NB4 (cell line): ENCODE measurements around the gene NINJ1.

Experiments used
- MYC ChIP-seq: IDR thresholded peaks from 2 replicates; pipeline ENCODE4 v1.6.1; 2011; ENCODE audit warnings: low read depth, low read length
- TF ChIP-seq, protein P1 (sequence below): IDR thresholded peaks from one replicate; pipeline ENCODE4 v1.5.1; 2012; ENCODE audit warnings: low read depth, low read length
- TF ChIP-seq, protein P2 (sequence below): IDR thresholded peaks from 2 replicates; pipeline ENCODE4 v1.6.1; 2011; ENCODE audit warnings: low read depth, low read length

DNA sequence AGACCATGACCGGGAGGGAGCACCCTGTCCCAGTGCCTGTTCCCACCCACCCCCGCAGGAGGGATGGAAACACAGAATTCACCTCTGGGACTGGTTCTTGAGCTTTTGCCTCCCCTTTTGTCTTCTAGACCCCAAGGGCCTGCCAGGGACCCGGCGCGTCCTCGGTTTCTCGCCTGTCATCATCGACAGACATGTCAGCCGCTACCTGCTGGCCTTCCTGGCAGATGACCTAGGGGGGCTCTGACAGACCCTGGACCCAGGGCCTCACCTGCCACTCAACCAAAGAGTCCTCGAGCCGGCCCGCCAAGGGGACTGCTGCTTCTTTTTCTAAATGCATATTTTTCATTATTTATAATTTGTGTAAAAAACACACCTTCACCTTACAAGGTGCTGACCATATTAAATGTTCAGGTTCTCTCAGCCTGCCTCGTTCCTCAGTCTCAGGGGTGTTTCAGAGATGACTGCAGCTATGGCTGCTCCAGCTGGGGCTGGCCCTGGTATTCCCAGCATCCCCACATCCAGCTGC is 21.1 kb downstream of the NINJ1 start:
- TF ChIP-seq, protein P1, sequence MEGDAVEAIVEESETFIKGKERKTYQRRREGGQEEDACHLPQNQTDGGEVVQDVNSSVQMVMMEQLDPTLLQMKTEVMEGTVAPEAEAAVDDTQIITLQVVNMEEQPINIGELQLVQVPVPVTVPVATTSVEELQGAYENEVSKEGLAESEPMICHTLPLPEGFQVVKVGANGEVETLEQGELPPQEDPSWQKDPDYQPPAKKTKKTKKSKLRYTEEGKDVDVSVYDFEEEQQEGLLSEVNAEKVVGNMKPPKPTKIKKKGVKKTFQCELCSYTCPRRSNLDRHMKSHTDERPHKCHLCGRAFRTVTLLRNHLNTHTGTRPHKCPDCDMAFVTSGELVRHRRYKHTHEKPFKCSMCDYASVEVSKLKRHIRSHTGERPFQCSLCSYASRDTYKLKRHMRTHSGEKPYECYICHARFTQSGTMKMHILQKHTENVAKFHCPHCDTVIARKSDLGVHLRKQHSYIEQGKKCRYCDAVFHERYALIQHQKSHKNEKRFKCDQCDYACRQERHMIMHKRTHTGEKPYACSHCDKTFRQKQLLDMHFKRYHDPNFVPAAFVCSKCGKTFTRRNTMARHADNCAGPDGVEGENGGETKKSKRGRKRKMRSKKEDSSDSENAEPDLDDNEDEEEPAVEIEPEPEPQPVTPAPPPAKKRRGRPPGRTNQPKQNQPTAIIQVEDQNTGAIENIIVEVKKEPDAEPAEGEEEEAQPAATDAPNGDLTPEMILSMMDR: no peak
- TF ChIP-seq MYC: no peak
- TF ChIP-seq, protein P2, sequence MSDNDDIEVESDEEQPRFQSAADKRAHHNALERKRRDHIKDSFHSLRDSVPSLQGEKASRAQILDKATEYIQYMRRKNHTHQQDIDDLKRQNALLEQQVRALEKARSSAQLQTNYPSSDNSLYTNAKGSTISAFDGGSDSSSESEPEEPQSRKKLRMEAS: no peak
